H1 (cell line): ENCODE measurements around the gene DCTN3. TPM values are rescaled to one million over a fixed set of nuclear protein-coding genes. Genes with fewer than 3 reads are reported as not detected.

Experiments
- ASH2L ChIP-seq: fragments of 200-600, 300-600 bp; sonication (generic); IDR thresholded peaks from one replicate; pipeline ENCODE4 v1.7.1; 2017; ENCODE audit warnings: low read length
- BCL11A ChIP-seq, 2 experiments: IDR thresholded peaks; one replicate each; pipeline ENCODE4 v1.6.1; 2011; ENCODE audit warnings: low read depth in 2 of 2, low read length in 2 of 2, mild to moderate bottlenecking in 2 of 2
- CBX5 ChIP-seq: fragments of 300-800, 300-1000 bp; sonication (generic); IDR thresholded peaks from 2 replicates; pipeline ENCODE4 v1.7.1; 2016; ENCODE audit warnings: antibody characterized with exemption, low read length, low read depth
- CREB1 ChIP-seq: IDR thresholded peaks from 2 replicates; pipeline ENCODE4 v1.6.1; 2012; ENCODE audit warnings: inconsistent platforms
- EGR1 ChIP-seq: IDR thresholded peaks from 2 replicates; pipeline ENCODE4 v1.6.1; 2011; ENCODE audit warnings: low read depth, low read length, borderline replicate concordance
- GABPA ChIP-seq: IDR thresholded peaks from 2 replicates; pipeline ENCODE4 v1.6.1; 2011; ENCODE audit warnings: mild to moderate bottlenecking, low read length, moderate library complexity, borderline replicate concordance; ENCODE audit not compliant: insufficient read depth
- GTF2F1 ChIP-seq: IDR thresholded peaks from 2 replicates; pipeline ENCODE4 v1.6.1; 2012; ENCODE audit warnings: low read depth, low read length, improper control_type of control experiment, borderline replicate concordance
- HDAC6 ChIP-seq: IDR thresholded peaks from one replicate; pipeline ENCODE4 v1.7.1; 2012; ENCODE audit warnings: low read depth, mild to moderate bottlenecking, inconsistent platforms, low read length, moderate library complexity
- JUND ChIP-seq: IDR thresholded peaks from 2 replicates; pipeline ENCODE4 v1.6.1; 2011; ENCODE audit warnings: mild to moderate bottlenecking, improper control_type of control experiment, low read length
- NANOG ChIP-seq: IDR thresholded peaks from 2 replicates; pipeline ENCODE4 v1.6.1; 2011; ENCODE audit warnings: low read length, low read depth, mild to moderate bottlenecking, inconsistent platforms; ENCODE audit not compliant: insufficient read depth, poor library complexity, severe bottlenecking
- NRF1 ChIP-seq: IDR thresholded peaks from 2 replicates; pipeline ENCODE4 v1.6.1; 2011; ENCODE audit warnings: mild to moderate bottlenecking, low read depth, low read length, improper control_type of control experiment
- PHF8 ChIP-seq: fragments of 200-600 bp; sonication (generic); conservative IDR thresholded peaks from 2 replicates; pipeline ENCODE4 v1.7.1; 2012; ENCODE audit warnings: low read depth, mild to moderate bottlenecking, inconsistent platforms, low read length, moderate library complexity
- RNF2 ChIP-seq: fragments of 200-900, 300-1000 bp; sonication (generic); IDR thresholded peaks from 2 replicates; pipeline ENCODE4 v1.7.1; 2016; ENCODE audit warnings: borderline replicate concordance, low read depth, mild to moderate bottlenecking, antibody characterized with exemption, low read length; ENCODE audit not compliant: poor library complexity, severe bottlenecking; ENCODE audit errors: missing control alignments
- SIRT6 ChIP-seq: IDR thresholded peaks from one replicate; pipeline ENCODE4 v1.7.1; 2012; ENCODE audit warnings: low read length, inconsistent platforms
- SP1 ChIP-seq: IDR thresholded peaks from 2 replicates; pipeline ENCODE4 v1.6.1; 2011; ENCODE audit warnings: low read depth, low read length
- SP2 ChIP-seq: IDR thresholded peaks from 2 replicates; pipeline ENCODE4 v1.6.1; 2012; ENCODE audit warnings: mild to moderate bottlenecking, low read length, inconsistent platforms
- SP4 ChIP-seq: IDR thresholded peaks from 2 replicates; pipeline ENCODE4 v1.6.1; 2012; ENCODE audit warnings: low read length, inconsistent platforms
- SUZ12 ChIP-seq: fragments of 200-600 bp; sonication (generic); IDR thresholded peaks from 2 replicates; pipeline ENCODE4 v1.6.1; 2012; ENCODE audit warnings: mild to moderate bottlenecking, inconsistent platforms, low read length, moderate library complexity, mixed read lengths
- TAF1 ChIP-seq: IDR thresholded peaks from 2 replicates; pipeline ENCODE4 v1.6.1; 2011; ENCODE audit warnings: mild to moderate bottlenecking, low read depth, low read length
- TAF7 ChIP-seq: optimal IDR thresholded peaks from 2 replicates; pipeline ENCODE3; 2011; ENCODE audit warnings: low read depth, mild to moderate bottlenecking, inconsistent platforms, low read length, moderate library complexity, borderline replicate concordance
- YY1 ChIP-seq: IDR thresholded peaks from 2 replicates; pipeline ENCODE4 v1.6.1; 2011; ENCODE audit warnings: low read depth, mild to moderate bottlenecking, low read length
- ZNF274 ChIP-seq: IDR thresholded peaks from 2 replicates; pipeline ENCODE4 v1.7.0; 2012; ENCODE audit warnings: low read length, borderline replicate concordance; ENCODE audit errors: extremely low read depth
- polyA plus RNA-seq, 7 experiments: library from polyadenylated mRNA; depleted of rRNA in 3 of 7; stranded (reverse) in 5 of 7; unstranded in 2 of 7; fragments of >200 nt in 5 of 7; fragments of 200-250 nt in 2 of 7; gene quantifications; 1 replicate in 5 of 7; 2 replicates in 1 of 7; 4 replicates in 1 of 7; pipeline versions ENCODE4 v1.2.1 to v1.2.3, GENCODE V29; 2011 to 2013; ENCODE audit warnings: missing spikeins in 2 of 7, mixed read lengths in 2 of 7
- total RNA-seq: library from RNA; stranded (reverse); fragmentation: NEBNext Ultra II Directional; extraction: Animal tissue kit (Norgen Biotek cat#: 25700); gene quantifications from 2 replicates; pipeline ENCODE4 v1.2.1, GENCODE V29; 2021
- TF ChIP-seq, protein P1 (sequence below): IDR thresholded peaks from 2 replicates; pipeline ENCODE4 v1.6.1; 2011; ENCODE audit warnings: low read length, improper control_type of control experiment

Gene DCTN3
- total and polyA plus RNA-seq, 2 of the 8 experiments (the other 6 are each of a cell fraction or from before 2014, with no cell fraction given): 25.6 to 39.2 TPM

GRCh38 chr9:34620061-34620994 is at the start of gene DCTN3 (continued):
- no peak for TF ChIP-seq RNF2
- no peak for TF ChIP-seq ASH2L
- peak; percentile 75 for TF ChIP-seq YY1
- TF ChIP-seq, protein P1, sequence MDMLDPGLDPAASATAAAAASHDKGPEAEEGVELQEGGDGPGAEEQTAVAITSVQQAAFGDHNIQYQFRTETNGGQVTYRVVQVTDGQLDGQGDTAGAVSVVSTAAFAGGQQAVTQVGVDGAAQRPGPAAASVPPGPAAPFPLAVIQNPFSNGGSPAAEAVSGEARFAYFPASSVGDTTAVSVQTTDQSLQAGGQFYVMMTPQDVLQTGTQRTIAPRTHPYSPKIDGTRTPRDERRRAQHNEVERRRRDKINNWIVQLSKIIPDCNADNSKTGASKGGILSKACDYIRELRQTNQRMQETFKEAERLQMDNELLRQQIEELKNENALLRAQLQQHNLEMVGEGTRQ: no peak
- peak; percentile 50; the same call in 1 of the 2 replicates for TF ChIP-seq TAF1
- no peak for TF ChIP-seq HDAC6
- TF ChIP-seq ZNF274: no peak
- TF ChIP-seq CBX5: no peak
- no peak for TF ChIP-seq BCL11A (IDR thresholded peaks at IDR 0.05; ENCODE audit: low read depth in 2 of 2, low read length in 2 of 2)
- no peak for TF ChIP-seq SIRT6
- TF ChIP-seq JUND: no peak
- peak; percentile 92; the same call in 1 of the 2 replicates for TF ChIP-seq GABPA
- no peak for TF ChIP-seq SUZ12
- TF ChIP-seq TAF7: no peak
- TF ChIP-seq NANOG: no peak
- TF ChIP-seq SP1: no peak
- no peak for TF ChIP-seq NRF1
- TF ChIP-seq SP4: no peak
- peak; percentile 44; the same call in 1 of the 2 replicates for TF ChIP-seq PHF8
- no peak for TF ChIP-seq EGR1
- no peak for TF ChIP-seq GTF2F1
- peak; percentile 89 for TF ChIP-seq CREB1
- peak; percentile 33 for TF ChIP-seq SP2
